H1 (cell line): ENCODE data around the gene RGS5.
"Not testable (repeated sequence)": the region's sequence is repeated elsewhere in the genome, so short reads cannot be mapped to it uniquely, and the experiment has no call there.

Experiments used
- CTBP2 ChIP-seq: IDR thresholded peaks from 2 replicates; pipeline ENCODE4 v1.7.0; 2011; ENCODE audit warnings: borderline replicate concordance, mild to moderate bottlenecking, moderate library complexity, mixed read lengths, low read length; ENCODE audit not compliant: insufficient read depth, insufficient read length
- JUN ChIP-seq: IDR thresholded peaks from 2 replicates; pipeline ENCODE4 v1.6.1; 2011; ENCODE audit warnings: low read depth, mild to moderate bottlenecking, improper control_type of control experiment, low read length
- RFX5 ChIP-seq: IDR thresholded peaks from 2 replicates; pipeline ENCODE4 v1.6.1; 2011; ENCODE audit warnings: low read depth, low read length, improper control_type of control experiment, borderline replicate concordance
- TEAD4 ChIP-seq: IDR thresholded peaks from 2 replicates; pipeline ENCODE4 v1.6.1; 2012; ENCODE audit warnings: low read depth, low read length, inconsistent platforms, mixed read lengths
- TF ChIP-seq, protein P1 (sequence below), 3 experiments: IDR thresholded peaks; 1 replicate in 2 of 3; 2 replicates in 1 of 3; pipeline versions ENCODE4 v1.5.1 to v1.6.1; 2011; ENCODE audit warnings: low read length in 3 of 3, mild to moderate bottlenecking in 3 of 3, inconsistent platforms in 2 of 3, low read depth in 1 of 3, moderate library complexity in 1 of 3; ENCODE audit not compliant: insufficient read depth in 1 of 3; ENCODE audit errors: control extremely low read depth in 1 of 3

DNA sequence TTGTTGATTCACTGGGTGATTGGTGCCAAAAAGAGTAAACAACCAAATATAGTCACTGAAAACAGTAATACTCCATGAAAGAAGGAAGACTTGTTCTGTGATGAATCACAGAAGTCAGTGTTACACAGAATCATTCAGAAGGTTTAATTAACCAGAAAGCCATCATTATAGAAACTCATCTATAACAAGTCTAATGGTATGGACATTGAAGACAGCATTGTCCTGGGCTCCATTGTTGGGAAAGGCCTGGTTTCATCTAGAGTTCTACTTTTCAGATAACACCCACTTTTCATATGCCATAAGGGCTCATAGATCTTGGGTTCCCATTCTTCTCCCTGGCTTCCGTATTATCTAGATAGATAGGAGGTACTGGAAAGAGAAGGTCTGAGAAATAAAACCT is 41.9 kb upstream of the RGS5 start:
- TF ChIP-seq RFX5, TEAD4, CTBP2, JUN: not testable (repeated sequence)
- TF ChIP-seq, protein P1, sequence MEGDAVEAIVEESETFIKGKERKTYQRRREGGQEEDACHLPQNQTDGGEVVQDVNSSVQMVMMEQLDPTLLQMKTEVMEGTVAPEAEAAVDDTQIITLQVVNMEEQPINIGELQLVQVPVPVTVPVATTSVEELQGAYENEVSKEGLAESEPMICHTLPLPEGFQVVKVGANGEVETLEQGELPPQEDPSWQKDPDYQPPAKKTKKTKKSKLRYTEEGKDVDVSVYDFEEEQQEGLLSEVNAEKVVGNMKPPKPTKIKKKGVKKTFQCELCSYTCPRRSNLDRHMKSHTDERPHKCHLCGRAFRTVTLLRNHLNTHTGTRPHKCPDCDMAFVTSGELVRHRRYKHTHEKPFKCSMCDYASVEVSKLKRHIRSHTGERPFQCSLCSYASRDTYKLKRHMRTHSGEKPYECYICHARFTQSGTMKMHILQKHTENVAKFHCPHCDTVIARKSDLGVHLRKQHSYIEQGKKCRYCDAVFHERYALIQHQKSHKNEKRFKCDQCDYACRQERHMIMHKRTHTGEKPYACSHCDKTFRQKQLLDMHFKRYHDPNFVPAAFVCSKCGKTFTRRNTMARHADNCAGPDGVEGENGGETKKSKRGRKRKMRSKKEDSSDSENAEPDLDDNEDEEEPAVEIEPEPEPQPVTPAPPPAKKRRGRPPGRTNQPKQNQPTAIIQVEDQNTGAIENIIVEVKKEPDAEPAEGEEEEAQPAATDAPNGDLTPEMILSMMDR (IDR thresholded peaks at IDR 0.05; ENCODE audit: control extremely low read depth in 1 of 3, insufficient read depth in 1 of 3, low read depth in 1 of 3, low read length in 3 of 3) = not testable (repeated sequence)
